Measurements from ENCODE around the gene CCL16.
A peak's percentile ranks its signal among the peaks of the same experiment; 100 is the strongest.

CCL16 gene

GRCh38 chr17:35982409-35983191 is 1.3 kb upstream of the CCL16 start:
- no peak for FAIRE-seq
- TF ChIP-seq POLR2AphosphoS5 (IDR thresholded peaks at IDR 0.05; ENCODE audit: low read depth, low read length) (no peak), POLR2A (IDR thresholded peaks at IDR 0.05; ENCODE audit: low read depth, low read length) (no peak), TAF1 (IDR thresholded peaks at IDR 0.05; ENCODE audit: borderline replicate concordance, low read depth, low read length) (no peak)

GRCh38 chr17:35981908-35982330 is 622 bp upstream of the CCL16 start:
- no peak for TF ChIP-seq POLR2AphosphoS5 (IDR thresholded peaks at IDR 0.05; ENCODE audit: low read depth, low read length)
- TF ChIP-seq TAF1 (IDR thresholded peaks at IDR 0.05; ENCODE audit: borderline replicate concordance, low read depth, low read length), result no peak
- TF ChIP-seq POLR2A (IDR thresholded peaks at IDR 0.05; ENCODE audit: low read depth, low read length), result no peak
- DNase-seq (ENCODE audit: insufficient read length), result no peak
- FAIRE-seq, result no peak

More at GRCh38 chr17:35982409-35983191, 1.3 kb upstream of the CCL16 start:
- no peak for DNase-seq (ENCODE audit: insufficient read length)

- TF ChIP-seq POLR2A (IDR thresholded peaks at IDR 0.05; ENCODE audit: low read depth, low read length) (no peak), TAF1 (IDR thresholded peaks at IDR 0.05; ENCODE audit: borderline replicate concordance, low read depth, low read length) (no peak), POLR2AphosphoS5 (IDR thresholded peaks at IDR 0.05; ENCODE audit: low read depth, low read length) (no peak)
- DNase-seq (ENCODE audit: insufficient read length) (no peak), FAIRE-seq (no peak)
Measured at GRCh38 chr17:35978346-35978745, 3.0 kb downstream of the CCL16 start.

GRCh38 chr17:35977509-35977908 is 3.8 kb downstream of the CCL16 start:
- DNase-seq (ENCODE audit: insufficient read length) (no peak), FAIRE-seq (no peak)
- no peak for TF ChIP-seq POLR2AphosphoS5 (IDR thresholded peaks at IDR 0.05; ENCODE audit: low read depth, low read length)
- no peak for TF ChIP-seq POLR2A (IDR thresholded peaks at IDR 0.05; ENCODE audit: low read depth, low read length)
- no peak for TF ChIP-seq TAF1 (IDR thresholded peaks at IDR 0.05; ENCODE audit: borderline replicate concordance, low read depth, low read length)

- TF ChIP-seq POLR2AphosphoS5 (IDR thresholded peaks at IDR 0.05; ENCODE audit: low read depth, low read length) (no peak), POLR2A (IDR thresholded peaks at IDR 0.05; ENCODE audit: low read depth, low read length) (no peak), TAF1 (IDR thresholded peaks at IDR 0.05; ENCODE audit: borderline replicate concordance, low read depth, low read length) (no peak)
- DNase-seq (ENCODE audit: insufficient read length) (no peak), FAIRE-seq (no peak)
Measured at GRCh38 chr17:35973333-35974260, 7.7 kb downstream of the CCL16 start.

GRCh38 chr17:35972945-35973332 is 8.4 kb downstream of the CCL16 start:
- FAIRE-seq, result no peak
- no peak for DNase-seq (ENCODE audit: insufficient read length)
- no peak for TF ChIP-seq TAF1 (IDR thresholded peaks at IDR 0.05; ENCODE audit: borderline replicate concordance, low read depth, low read length)
- no peak for TF ChIP-seq POLR2A (IDR thresholded peaks at IDR 0.05; ENCODE audit: low read depth, low read length)
- no peak for TF ChIP-seq POLR2AphosphoS5 (IDR thresholded peaks at IDR 0.05; ENCODE audit: low read depth, low read length)

- FAIRE-seq (no peak), DNase-seq (ENCODE audit: insufficient read length) (no peak)
- TF ChIP-seq TAF1 (IDR thresholded peaks at IDR 0.05; ENCODE audit: borderline replicate concordance, low read depth, low read length) (no peak), POLR2A (IDR thresholded peaks at IDR 0.05; ENCODE audit: low read depth, low read length) (no peak), POLR2AphosphoS5 (IDR thresholded peaks at IDR 0.05; ENCODE audit: low read depth, low read length) (no peak)
Measured at GRCh38 chr17:35972535-35972934, 8.8 kb downstream of the CCL16 start.

GRCh38 chr17:35972066-35972465 is 9.2 kb downstream of the CCL16 start:
- FAIRE-seq, result no peak
- TF ChIP-seq POLR2A (IDR thresholded peaks at IDR 0.05; ENCODE audit: low read depth, low read length) (no peak), POLR2AphosphoS5 (IDR thresholded peaks at IDR 0.05; ENCODE audit: low read depth, low read length) (no peak)
- DNase-seq (ENCODE audit: insufficient read length), result no peak

- DNase-seq (ENCODE audit: insufficient read length) (peak; percentile 35), FAIRE-seq (no peak)
- TF ChIP-seq TAF1 (IDR thresholded peaks at IDR 0.05; ENCODE audit: borderline replicate concordance, low read depth, low read length) (no peak), POLR2A (IDR thresholded peaks at IDR 0.05; ENCODE audit: low read depth, low read length) (no peak), POLR2AphosphoS5 (IDR thresholded peaks at IDR 0.05; ENCODE audit: low read depth, low read length) (no peak)
Measured at GRCh38 chr17:35969558-35970380, 11.5 kb downstream of the CCL16 start.

- DNase-seq (ENCODE audit: insufficient read length) (no peak), FAIRE-seq (no peak)
- TF ChIP-seq POLR2A (IDR thresholded peaks at IDR 0.05; ENCODE audit: low read depth, low read length), result no peak
- TF ChIP-seq POLR2AphosphoS5 (IDR thresholded peaks at IDR 0.05; ENCODE audit: low read depth, low read length), result no peak
- no peak for TF ChIP-seq TAF1 (IDR thresholded peaks at IDR 0.05; ENCODE audit: borderline replicate concordance, low read depth, low read length)
Measured at GRCh38 chr17:35968520-35969054, 12.7 kb downstream of the CCL16 start.

- FAIRE-seq (no peak), DNase-seq (ENCODE audit: insufficient read length) (no peak)
- no peak for TF ChIP-seq POLR2AphosphoS5 (IDR thresholded peaks at IDR 0.05; ENCODE audit: low read depth, low read length)
- TF ChIP-seq TAF1 (IDR thresholded peaks at IDR 0.05; ENCODE audit: borderline replicate concordance, low read depth, low read length), result no peak
- no peak for TF ChIP-seq POLR2A (IDR thresholded peaks at IDR 0.05; ENCODE audit: low read depth, low read length)
Measured at GRCh38 chr17:35965272-35965671, 16.0 kb downstream of the CCL16 start.

Measured in GM12892 (cell line).